ENCODE data around the gene SHH. TPM values are rescaled to one million over a fixed set of nuclear protein-coding genes. Genes with fewer than 3 reads are reported as not detected.

The SHH gene
- total RNA-seq, 1 experiment from 2014 or later = 22.9 TPM

DNA sequence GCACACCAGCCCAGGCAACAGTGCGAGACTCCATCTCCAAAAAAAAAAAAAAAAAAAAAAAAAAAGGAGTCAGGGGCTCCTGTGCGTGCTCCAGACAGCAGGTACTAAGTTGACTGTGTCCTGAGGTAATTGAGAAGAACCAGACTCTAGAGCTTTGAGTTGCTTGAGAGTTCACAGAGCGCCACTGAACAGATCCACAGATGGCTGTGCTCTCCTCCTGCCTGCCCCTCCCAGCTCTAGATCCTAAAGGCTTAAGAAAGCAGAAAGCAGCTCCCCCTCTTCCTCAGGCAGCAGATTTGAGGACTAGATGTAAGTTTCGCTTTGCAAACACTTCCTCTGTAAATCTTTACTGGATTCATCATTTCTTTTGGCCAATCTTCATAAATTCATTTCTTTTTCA, 38.7 kb downstream of the SHH start:
- Histone ChIP-seq H3K27me3 (ENCODE audit: control insufficient read depth, insufficient read depth, low read length) (no peaks in the 10 kb centered on the region), H3K9me3 (ENCODE audit: control insufficient read depth, insufficient read depth, low read depth, low read length) (no peaks in the 10 kb centered on the region), H3K4me1 (ENCODE audit: control insufficient read depth, insufficient read depth, low read length) (no peaks in the 10 kb centered on the region), H3K36me3 (ENCODE audit: control insufficient read depth, insufficient read depth, low read length) (peaks cover 2% of the 10 kb centered on the region), H3K27ac (ENCODE audit: low read length) (no peak overlapping the region), H3K4me3 (ENCODE audit: low read depth in 2 of 2, low read length in 2 of 2) (no peak overlapping the region)
- TF ChIP-seq TCF7L2 (IDR thresholded peaks at IDR 0.05; ENCODE audit: low read depth, low read length) (no peak), SIN3A (IDR thresholded peaks at IDR 0.05; ENCODE audit: borderline replicate concordance, insufficient read depth, low read depth, low read length) (no peak), POLR2AphosphoS5 (IDR thresholded peaks at IDR 0.05; ENCODE audit: low read depth, low read length) (no peak)
- TF ChIP-seq, protein P1, sequence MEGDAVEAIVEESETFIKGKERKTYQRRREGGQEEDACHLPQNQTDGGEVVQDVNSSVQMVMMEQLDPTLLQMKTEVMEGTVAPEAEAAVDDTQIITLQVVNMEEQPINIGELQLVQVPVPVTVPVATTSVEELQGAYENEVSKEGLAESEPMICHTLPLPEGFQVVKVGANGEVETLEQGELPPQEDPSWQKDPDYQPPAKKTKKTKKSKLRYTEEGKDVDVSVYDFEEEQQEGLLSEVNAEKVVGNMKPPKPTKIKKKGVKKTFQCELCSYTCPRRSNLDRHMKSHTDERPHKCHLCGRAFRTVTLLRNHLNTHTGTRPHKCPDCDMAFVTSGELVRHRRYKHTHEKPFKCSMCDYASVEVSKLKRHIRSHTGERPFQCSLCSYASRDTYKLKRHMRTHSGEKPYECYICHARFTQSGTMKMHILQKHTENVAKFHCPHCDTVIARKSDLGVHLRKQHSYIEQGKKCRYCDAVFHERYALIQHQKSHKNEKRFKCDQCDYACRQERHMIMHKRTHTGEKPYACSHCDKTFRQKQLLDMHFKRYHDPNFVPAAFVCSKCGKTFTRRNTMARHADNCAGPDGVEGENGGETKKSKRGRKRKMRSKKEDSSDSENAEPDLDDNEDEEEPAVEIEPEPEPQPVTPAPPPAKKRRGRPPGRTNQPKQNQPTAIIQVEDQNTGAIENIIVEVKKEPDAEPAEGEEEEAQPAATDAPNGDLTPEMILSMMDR (IDR thresholded peaks at IDR 0.05) = no peak
- TF ChIP-seq, protein P2, sequence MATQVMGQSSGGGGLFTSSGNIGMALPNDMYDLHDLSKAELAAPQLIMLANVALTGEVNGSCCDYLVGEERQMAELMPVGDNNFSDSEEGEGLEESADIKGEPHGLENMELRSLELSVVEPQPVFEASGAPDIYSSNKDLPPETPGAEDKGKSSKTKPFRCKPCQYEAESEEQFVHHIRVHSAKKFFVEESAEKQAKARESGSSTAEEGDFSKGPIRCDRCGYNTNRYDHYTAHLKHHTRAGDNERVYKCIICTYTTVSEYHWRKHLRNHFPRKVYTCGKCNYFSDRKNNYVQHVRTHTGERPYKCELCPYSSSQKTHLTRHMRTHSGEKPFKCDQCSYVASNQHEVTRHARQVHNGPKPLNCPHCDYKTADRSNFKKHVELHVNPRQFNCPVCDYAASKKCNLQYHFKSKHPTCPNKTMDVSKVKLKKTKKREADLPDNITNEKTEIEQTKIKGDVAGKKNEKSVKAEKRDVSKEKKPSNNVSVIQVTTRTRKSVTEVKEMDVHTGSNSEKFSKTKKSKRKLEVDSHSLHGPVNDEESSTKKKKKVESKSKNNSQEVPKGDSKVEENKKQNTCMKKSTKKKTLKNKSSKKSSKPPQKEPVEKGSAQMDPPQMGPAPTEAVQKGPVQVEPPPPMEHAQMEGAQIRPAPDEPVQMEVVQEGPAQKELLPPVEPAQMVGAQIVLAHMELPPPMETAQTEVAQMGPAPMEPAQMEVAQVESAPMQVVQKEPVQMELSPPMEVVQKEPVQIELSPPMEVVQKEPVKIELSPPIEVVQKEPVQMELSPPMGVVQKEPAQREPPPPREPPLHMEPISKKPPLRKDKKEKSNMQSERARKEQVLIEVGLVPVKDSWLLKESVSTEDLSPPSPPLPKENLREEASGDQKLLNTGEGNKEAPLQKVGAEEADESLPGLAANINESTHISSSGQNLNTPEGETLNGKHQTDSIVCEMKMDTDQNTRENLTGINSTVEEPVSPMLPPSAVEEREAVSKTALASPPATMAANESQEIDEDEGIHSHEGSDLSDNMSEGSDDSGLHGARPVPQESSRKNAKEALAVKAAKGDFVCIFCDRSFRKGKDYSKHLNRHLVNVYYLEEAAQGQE (IDR thresholded peaks at IDR 0.05; ENCODE audit: insufficient read depth in 1 of 2, low read depth in 2 of 2, low read length in 1 of 2) = no peak
- in situ Hi-C loops (cut with HindIII; ENCODE audit: low pct_unique_long_range_greater_than_20kb, low sequenced_read_pairs) = no loop called here
- no peak for ATAC-seq
- POLR2A ChIA-PET = no interaction called here
- no TSS peak for BruUV-seq (replicated peaks)
- CTCF ChIA-PET = interaction anchor here (0.7 kb wide), 1 partner anchor 11 kb away, joined by 7 read pairs; no protein-coding TSS in a partner anchor
- intact Hi-C loops (cut with micrococcal nuclease; ENCODE audit: unreplicated experiment) = no loop called here
- no peak for DNase-seq (ENCODE audit: low read depth, low spot score)

DNA sequence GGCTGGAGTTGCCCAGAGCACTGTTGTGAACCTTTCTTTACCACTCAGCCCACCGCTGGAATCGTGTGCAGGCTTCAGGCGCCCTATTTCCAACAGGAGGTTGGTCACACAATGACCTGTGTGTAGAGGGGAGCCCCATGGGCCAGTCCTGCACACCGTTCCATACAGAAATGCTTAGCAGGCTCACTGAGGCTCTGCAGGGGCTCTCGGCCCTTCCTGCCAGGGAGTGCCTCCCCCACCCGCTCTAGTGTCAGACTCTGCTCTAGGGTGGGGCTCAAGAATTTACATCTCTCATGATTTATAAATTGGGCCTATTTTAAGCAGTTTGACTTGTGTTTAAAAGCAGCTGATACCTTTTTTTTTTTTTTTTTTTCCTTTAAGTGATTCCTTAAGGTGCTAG, 42.0 kb downstream of the SHH start:
- no peak for DNase-seq (ENCODE audit: low read depth, low spot score)
- ChIA-PET POLR2A (no interaction called here), CTCF (interaction anchor here (0.6 kb wide), 3 partner anchors 71 to 1020 kb away, joined by 4 to 6 read pairs (median 5); no protein-coding TSS in a partner anchor)
- H3K27me3 ChIP-seq (ENCODE audit: control insufficient read depth, insufficient read depth, low read length) = no peaks in the 10 kb centered on the region
- in situ Hi-C loops (cut with HindIII; ENCODE audit: low pct_unique_long_range_greater_than_20kb, low sequenced_read_pairs) = no loop called here
- H3K27ac ChIP-seq (ENCODE audit: low read length) = no peak overlapping the region
- no peaks in the 10 kb centered on the region for H3K4me1 ChIP-seq (ENCODE audit: control insufficient read depth, insufficient read depth, low read length)
- no peaks in the 10 kb centered on the region for H3K9me3 ChIP-seq (ENCODE audit: control insufficient read depth, insufficient read depth, low read depth, low read length)
- H3K36me3 ChIP-seq (ENCODE audit: control insufficient read depth, insufficient read depth, low read length) = peaks cover 5% of the 10 kb centered on the region
- no peak for ATAC-seq
- BruUV-seq (replicated peaks) = no TSS peak
- TF ChIP-seq, protein P1 (IDR thresholded peaks at IDR 0.05) = no peak
- TF ChIP-seq SIN3A (IDR thresholded peaks at IDR 0.05; ENCODE audit: borderline replicate concordance, insufficient read depth, low read depth, low read length) = no peak
- TF ChIP-seq, protein P2 (IDR thresholded peaks at IDR 0.05; ENCODE audit: insufficient read depth in 1 of 2, low read depth in 2 of 2, low read length in 1 of 2) = no peak
- TF ChIP-seq TCF7L2 (IDR thresholded peaks at IDR 0.05; ENCODE audit: low read depth, low read length) = no peak
- no peak for TF ChIP-seq POLR2AphosphoS5 (IDR thresholded peaks at IDR 0.05; ENCODE audit: low read depth, low read length)
- intact Hi-C loops (cut with micrococcal nuclease; ENCODE audit: unreplicated experiment) = no loop called here
- H3K4me3 ChIP-seq (ENCODE audit: low read depth in 2 of 2, low read length in 2 of 2) = no peak overlapping the region

Data from Panc1 (cell line).